ENCODE data around the gene OPTC. TPM values are rescaled to one million over a fixed set of nuclear protein-coding genes. Genes with fewer than 3 reads are reported as not detected.

OPTC gene
- total RNA-seq, 1 experiment from 2014 or later, result not detected

- Histone ChIP-seq H4K20me1 (ENCODE audit: insufficient read depth) (no peaks in the 10 kb centered on the region), H3K27me3 (ENCODE audit: insufficient read depth, low read length) (0 out of 2 replicates have a peak, but pooled peaks cover 3% of the 10 kb centered on the region), H3K4me2 (ENCODE audit: low read length) (no peak overlapping the region), H3K36me3 (ENCODE audit: control insufficient read depth in 1 of 2, insufficient read depth in 2 of 2, low read length in 2 of 2) (no peaks in the 10 kb centered on the region), H3K79me2 (ENCODE audit: insufficient read depth, low read length) (no peaks in the 10 kb centered on the region), H3K9me3 (ENCODE audit: control insufficient read depth in 1 of 2, insufficient read depth in 1 of 2, low read depth in 1 of 2, low read length in 2 of 2) (no peaks in the 10 kb centered on the region), H2AFZ (ENCODE audit: low read depth, low read length, poor library complexity, severe bottlenecking) (no peak overlapping the region), H3K9me2 (ENCODE audit: insufficient read depth) (no peaks in the 10 kb centered on the region), H3K27ac (ENCODE audit: low read depth, low read length) (no peak overlapping the region), H3K9ac (ENCODE audit: low read length) (no peak overlapping the region), H3K4me3 (replicated peaks in 1 of 2; ENCODE audit: low read depth in 1 of 2, low read length in 2 of 2) (no peak overlapping the region), H3K4me1 (ENCODE audit: control insufficient read depth in 1 of 2, insufficient read depth in 2 of 2, low read length in 2 of 2) (no peaks in the 10 kb centered on the region)
- no peak for ATAC-seq
- ChIA-PET RAD21 (ENCODE audit: low non-redundant PET in 1 of 2, low total read pairs in 2 of 2, uncharacterized antibody in 2 of 2, unreplicated experiment in 2 of 2) (no interaction called here), POLR2A (no interaction called here), CTCF (interaction anchor here (1.5 kb wide), 1 partner anchor 11 kb away, joined by 4 read pairs; no protein-coding TSS in a partner anchor)
- TF ChIP-seq CTCF (IDR thresholded peaks at IDR 0.05 in 2 of 3, conservative IDR thresholded peaks at IDR 0.05 in 1 of 3; ENCODE audit: borderline replicate concordance in 1 of 3, insufficient read depth in 1 of 3, low read depth in 2 of 3, low read length in 2 of 3), result no peak
- TF ChIP-seq JUND (IDR thresholded peaks at IDR 0.05), result no peak
- TF ChIP-seq TCF7L2 (IDR thresholded peaks at IDR 0.05; ENCODE audit: borderline replicate concordance, extremely low read depth, insufficient read depth, insufficient read length), result no peak
- no peak for TF ChIP-seq FOSL1 (IDR thresholded peaks at IDR 0.05; ENCODE audit: low read depth)
- TF ChIP-seq EZH2 (IDR thresholded peaks at IDR 0.05), result no peak
- TF ChIP-seq EZH2phosphoT487 (IDR thresholded peaks at IDR 0.05; ENCODE audit: borderline replicate concordance), result no peak
- TF ChIP-seq MAX (IDR thresholded peaks at IDR 0.05), result no peak
- TF ChIP-seq CEBPB (IDR thresholded peaks at IDR 0.05; ENCODE audit: low read depth), result no peak
- TF ChIP-seq SP1 (IDR thresholded peaks at IDR 0.05; ENCODE audit: low read depth), result no peak
- TF ChIP-seq REST (IDR thresholded peaks at IDR 0.05; ENCODE audit: low read depth), result no peak
- no peak for TF ChIP-seq CBX3 (IDR thresholded peaks at IDR 0.05; ENCODE audit: low read depth)
- no peak for TF ChIP-seq ELF1 (IDR thresholded peaks at IDR 0.05; ENCODE audit: borderline replicate concordance, low read depth)
- no peak for TF ChIP-seq POLR2AphosphoS5 (IDR thresholded peaks at IDR 0.05; ENCODE audit: low read depth, low read length)
- TF ChIP-seq RAD21 (IDR thresholded peaks at IDR 0.05; ENCODE audit: low read depth), result no peak
- no peak for TF ChIP-seq ZFX (IDR thresholded peaks at IDR 0.05)
- TF ChIP-seq ZBTB33 (IDR thresholded peaks at IDR 0.05; ENCODE audit: extremely low read depth, insufficient replicate concordance, low read length), result no peak
- TF ChIP-seq ATF3 (IDR thresholded peaks at IDR 0.05), result no peak
- DNase-seq (ENCODE audit: low read depth, low spot score), result no peak
- BruUV-seq (replicated peaks), result no TSS peak
- intact Hi-C loops (cut with micrococcal nuclease), result no loop called here
Measured at GRCh38 chr1:203464226-203464625, 29.7 kb upstream of the OPTC start.
